ENCODE measurements around the gene DCP1A. TPM values are rescaled to one million over a fixed set of nuclear protein-coding genes. Genes with fewer than 3 reads are reported as not detected.

Gene DCP1A
- 22.4 and 34.0 TPM in 2 replicates for polyA plus RNA-seq (2011; rRNA removed)
- 29.9 and 61.3 TPM in 2 replicates for polyA minus RNA-seq (2011; rRNA and poly(A)+ RNA removed)

- Histone ChIP-seq H3K4me3 (ENCODE audit: low read depth, low read length) (peak within 1 kb of the TSS; percentile 94), H3K36me3 (ENCODE audit: control insufficient read depth, insufficient read depth, low read length) (peaks cover under 1% of the 10 kb centered on the region), H3K27me3 (ENCODE audit: control insufficient read depth, insufficient read depth, low read length) (no peaks in the 10 kb centered on the region)
- DNase-seq (ENCODE audit: low read depth): peak; percentile 71
- CTCF ChIA-PET: interaction anchor here (0.7 kb wide), 1 partner anchor 31 kb away, joined by 3 read pairs; no protein-coding TSS in a partner anchor
- no peak for TF ChIP-seq CTCF (IDR thresholded peaks at IDR 0.05; ENCODE audit: insufficient read depth, low read depth, low read length)
- POLR2A ChIA-PET: no interaction called here
Measured at GRCh38 chr3:53347261-53348064, at the start of gene DCP1A. Gene DCP1A (minus strand): TSS chr3:53347543. CDS start chr3:53347517, 26 bp downstream.

- no peak for DNase-seq (ENCODE audit: low read depth)
- CTCF ChIA-PET: no interaction called here
- Histone ChIP-seq H3K36me3 (ENCODE audit: control insufficient read depth, insufficient read depth, low read length) (no peaks in the 10 kb centered on the region), H3K4me3 (ENCODE audit: low read depth, low read length) (no peak overlapping the region), H3K27me3 (ENCODE audit: control insufficient read depth, insufficient read depth, low read length) (no peaks in the 10 kb centered on the region)
- POLR2A ChIA-PET: no interaction called here
- no peak for TF ChIP-seq CTCF (IDR thresholded peaks at IDR 0.05; ENCODE audit: insufficient read depth, low read depth, low read length)
Measured at GRCh38 chr3:53384465-53385423, 37.4 kb upstream of the DCP1A start.

DNA sequence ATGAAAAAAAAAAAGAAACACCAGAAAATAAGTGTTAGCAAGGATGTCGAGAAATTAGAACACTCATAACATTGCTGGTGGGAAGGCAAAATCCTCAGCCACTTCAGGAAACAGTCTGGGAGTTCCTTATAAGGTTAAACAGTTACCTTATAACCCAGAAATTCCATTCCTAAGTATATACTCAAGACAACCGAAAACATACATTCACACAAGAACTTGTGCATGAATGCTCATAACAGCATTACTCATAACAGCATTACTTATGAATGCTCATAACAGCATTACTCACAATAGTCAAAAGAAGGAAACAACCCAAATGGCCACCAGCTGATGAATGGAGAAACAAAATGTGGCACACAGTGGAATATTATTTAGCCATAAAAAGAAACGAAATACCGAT, 34.8 kb upstream of the DCP1A start:
- CTCF ChIA-PET: no interaction called here
- POLR2A ChIA-PET: no interaction called here
- Histone ChIP-seq H3K4me3 (ENCODE audit: low read depth, low read length) (no peak overlapping the region), H3K36me3 (ENCODE audit: control insufficient read depth, insufficient read depth, low read length) (no peaks in the 10 kb centered on the region), H3K27me3 (ENCODE audit: control insufficient read depth, insufficient read depth, low read length) (no peaks in the 10 kb centered on the region)
- no peak for DNase-seq (ENCODE audit: low read depth)
- TF ChIP-seq CTCF (IDR thresholded peaks at IDR 0.05; ENCODE audit: insufficient read depth, low read depth, low read length): no peak

GRCh38 chr3:53380306-53380705, 33.0 kb upstream of the DCP1A start:
- Histone ChIP-seq H3K4me3 (ENCODE audit: low read depth, low read length) (no peak overlapping the region), H3K36me3 (ENCODE audit: control insufficient read depth, insufficient read depth, low read length) (no peaks in the 10 kb centered on the region), H3K27me3 (ENCODE audit: control insufficient read depth, insufficient read depth, low read length) (no peaks in the 10 kb centered on the region)
- DNase-seq (ENCODE audit: low read depth): no peak
- TF ChIP-seq CTCF (IDR thresholded peaks at IDR 0.05; ENCODE audit: insufficient read depth, low read depth, low read length): no peak
- CTCF ChIA-PET: no interaction called here
- POLR2A ChIA-PET: no interaction called here

DNA sequence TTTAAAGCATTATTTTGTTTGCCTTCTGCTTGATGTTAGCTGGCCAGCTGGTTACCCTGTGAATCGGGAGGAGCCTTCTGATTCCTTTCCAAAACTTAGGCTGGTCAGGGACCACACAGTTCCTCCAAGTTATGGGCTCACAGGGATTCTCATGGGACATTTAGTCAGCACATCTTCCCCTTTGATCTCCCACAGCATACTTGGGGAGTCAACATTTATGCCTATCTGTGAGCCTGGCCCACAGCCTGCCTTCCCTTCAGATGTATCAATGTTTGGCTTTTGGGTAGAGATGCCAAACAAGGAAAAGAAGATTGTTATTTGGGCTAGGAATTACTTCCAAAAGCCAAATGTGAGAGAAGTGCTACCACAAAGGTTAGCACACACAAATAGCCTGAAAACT, 32.6 kb upstream of the DCP1A start:
- DNase-seq (ENCODE audit: low read depth): no peak
- CTCF ChIA-PET: no interaction called here
- H3K36me3 ChIP-seq (ENCODE audit: control insufficient read depth, insufficient read depth, low read length): no peaks in the 10 kb centered on the region
- TF ChIP-seq CTCF (IDR thresholded peaks at IDR 0.05; ENCODE audit: insufficient read depth, low read depth, low read length): no peak
- no peaks in the 10 kb centered on the region for H3K27me3 ChIP-seq (ENCODE audit: control insufficient read depth, insufficient read depth, low read length)
- no peak overlapping the region for H3K4me3 ChIP-seq (ENCODE audit: low read depth, low read length)
- POLR2A ChIA-PET: no interaction called here
